Measurements from ENCODE around the gene CREB5.

DNA sequence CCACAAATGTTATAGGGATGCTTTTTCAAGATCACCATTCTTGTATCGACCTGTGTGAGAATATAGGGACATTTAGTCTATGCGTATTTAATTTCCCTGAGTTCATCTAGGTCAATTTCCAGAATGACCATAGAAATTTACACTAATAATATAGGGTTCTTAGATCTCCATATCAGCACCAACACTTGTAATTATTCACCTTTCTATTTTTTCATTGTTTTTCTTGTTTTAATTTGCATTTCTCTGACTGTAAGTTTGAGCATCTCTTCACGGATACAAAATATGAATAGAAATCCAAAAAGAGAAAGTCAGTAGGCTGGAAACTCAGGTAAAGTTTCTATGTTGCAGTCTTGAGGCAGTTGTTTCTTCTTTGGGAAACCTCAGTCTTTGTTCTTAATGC lies 134.8 kb downstream of the CREB5 start:
- TF ChIP-seq ATF1 (CRISPR knock-in tag; IDR thresholded peaks at IDR 0.05) (no peak), SP1 (CRISPR knock-in tag; conservative IDR thresholded peaks at IDR 0.05) (no peak), SMAD3 (CRISPR knock-in tag; IDR thresholded peaks at IDR 0.05; ENCODE audit: borderline replicate concordance) (no peak), JUN (CRISPR knock-in tag; IDR thresholded peaks at IDR 0.05) (no peak), ETV6 (CRISPR knock-in tag; IDR thresholded peaks at IDR 0.05) (no peak), CREB1 (CRISPR knock-in tag; IDR thresholded peaks at IDR 0.05) (no peak), NFYB (CRISPR knock-in tag; conservative IDR thresholded peaks at IDR 0.05; ENCODE audit: low read depth) (no peak)
- TF ChIP-seq, protein P1, sequence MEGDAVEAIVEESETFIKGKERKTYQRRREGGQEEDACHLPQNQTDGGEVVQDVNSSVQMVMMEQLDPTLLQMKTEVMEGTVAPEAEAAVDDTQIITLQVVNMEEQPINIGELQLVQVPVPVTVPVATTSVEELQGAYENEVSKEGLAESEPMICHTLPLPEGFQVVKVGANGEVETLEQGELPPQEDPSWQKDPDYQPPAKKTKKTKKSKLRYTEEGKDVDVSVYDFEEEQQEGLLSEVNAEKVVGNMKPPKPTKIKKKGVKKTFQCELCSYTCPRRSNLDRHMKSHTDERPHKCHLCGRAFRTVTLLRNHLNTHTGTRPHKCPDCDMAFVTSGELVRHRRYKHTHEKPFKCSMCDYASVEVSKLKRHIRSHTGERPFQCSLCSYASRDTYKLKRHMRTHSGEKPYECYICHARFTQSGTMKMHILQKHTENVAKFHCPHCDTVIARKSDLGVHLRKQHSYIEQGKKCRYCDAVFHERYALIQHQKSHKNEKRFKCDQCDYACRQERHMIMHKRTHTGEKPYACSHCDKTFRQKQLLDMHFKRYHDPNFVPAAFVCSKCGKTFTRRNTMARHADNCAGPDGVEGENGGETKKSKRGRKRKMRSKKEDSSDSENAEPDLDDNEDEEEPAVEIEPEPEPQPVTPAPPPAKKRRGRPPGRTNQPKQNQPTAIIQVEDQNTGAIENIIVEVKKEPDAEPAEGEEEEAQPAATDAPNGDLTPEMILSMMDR (IDR thresholded peaks at IDR 0.05): no peak
- TF ChIP-seq, protein P2, sequence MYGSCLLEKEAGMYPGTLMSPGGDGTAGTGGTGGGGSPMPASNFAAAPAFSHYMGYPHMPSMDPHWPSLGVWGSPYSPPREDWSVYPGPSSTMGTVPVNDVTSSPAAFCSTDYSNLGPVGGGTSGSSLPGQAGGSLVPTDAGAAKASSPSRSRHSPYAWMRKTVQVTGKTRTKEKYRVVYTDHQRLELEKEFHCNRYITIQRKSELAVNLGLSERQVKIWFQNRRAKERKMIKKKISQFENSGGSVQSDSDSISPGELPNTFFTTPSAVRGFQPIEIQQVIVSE (CRISPR knock-in tag; IDR thresholded peaks at IDR 0.05; ENCODE audit: borderline replicate concordance): no peak
- TF ChIP-seq, protein P3, sequence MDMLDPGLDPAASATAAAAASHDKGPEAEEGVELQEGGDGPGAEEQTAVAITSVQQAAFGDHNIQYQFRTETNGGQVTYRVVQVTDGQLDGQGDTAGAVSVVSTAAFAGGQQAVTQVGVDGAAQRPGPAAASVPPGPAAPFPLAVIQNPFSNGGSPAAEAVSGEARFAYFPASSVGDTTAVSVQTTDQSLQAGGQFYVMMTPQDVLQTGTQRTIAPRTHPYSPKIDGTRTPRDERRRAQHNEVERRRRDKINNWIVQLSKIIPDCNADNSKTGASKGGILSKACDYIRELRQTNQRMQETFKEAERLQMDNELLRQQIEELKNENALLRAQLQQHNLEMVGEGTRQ (CRISPR knock-in tag; IDR thresholded peaks at IDR 0.05): no peak
- TF ChIP-seq, protein P4, sequence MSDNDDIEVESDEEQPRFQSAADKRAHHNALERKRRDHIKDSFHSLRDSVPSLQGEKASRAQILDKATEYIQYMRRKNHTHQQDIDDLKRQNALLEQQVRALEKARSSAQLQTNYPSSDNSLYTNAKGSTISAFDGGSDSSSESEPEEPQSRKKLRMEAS (CRISPR knock-in tag; IDR thresholded peaks at IDR 0.05): no peak
- TF ChIP-seq, protein P5, sequence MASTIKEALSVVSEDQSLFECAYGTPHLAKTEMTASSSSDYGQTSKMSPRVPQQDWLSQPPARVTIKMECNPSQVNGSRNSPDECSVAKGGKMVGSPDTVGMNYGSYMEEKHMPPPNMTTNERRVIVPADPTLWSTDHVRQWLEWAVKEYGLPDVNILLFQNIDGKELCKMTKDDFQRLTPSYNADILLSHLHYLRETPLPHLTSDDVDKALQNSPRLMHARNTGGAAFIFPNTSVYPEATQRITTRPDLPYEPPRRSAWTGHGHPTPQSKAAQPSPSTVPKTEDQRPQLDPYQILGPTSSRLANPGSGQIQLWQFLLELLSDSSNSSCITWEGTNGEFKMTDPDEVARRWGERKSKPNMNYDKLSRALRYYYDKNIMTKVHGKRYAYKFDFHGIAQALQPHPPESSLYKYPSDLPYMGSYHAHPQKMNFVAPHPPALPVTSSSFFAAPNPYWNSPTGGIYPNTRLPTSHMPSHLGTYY (CRISPR knock-in tag; IDR thresholded peaks at IDR 0.05): no peak
- TF ChIP-seq, protein P6, sequence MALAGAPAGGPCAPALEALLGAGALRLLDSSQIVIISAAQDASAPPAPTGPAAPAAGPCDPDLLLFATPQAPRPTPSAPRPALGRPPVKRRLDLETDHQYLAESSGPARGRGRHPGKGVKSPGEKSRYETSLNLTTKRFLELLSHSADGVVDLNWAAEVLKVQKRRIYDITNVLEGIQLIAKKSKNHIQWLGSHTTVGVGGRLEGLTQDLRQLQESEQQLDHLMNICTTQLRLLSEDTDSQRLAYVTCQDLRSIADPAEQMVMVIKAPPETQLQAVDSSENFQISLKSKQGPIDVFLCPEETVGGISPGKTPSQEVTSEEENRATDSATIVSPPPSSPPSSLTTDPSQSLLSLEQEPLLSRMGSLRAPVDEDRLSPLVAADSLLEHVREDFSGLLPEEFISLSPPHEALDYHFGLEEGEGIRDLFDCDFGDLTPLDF (CRISPR knock-in tag; IDR thresholded peaks at IDR 0.05): no peak
- TF ChIP-seq, protein P7, sequence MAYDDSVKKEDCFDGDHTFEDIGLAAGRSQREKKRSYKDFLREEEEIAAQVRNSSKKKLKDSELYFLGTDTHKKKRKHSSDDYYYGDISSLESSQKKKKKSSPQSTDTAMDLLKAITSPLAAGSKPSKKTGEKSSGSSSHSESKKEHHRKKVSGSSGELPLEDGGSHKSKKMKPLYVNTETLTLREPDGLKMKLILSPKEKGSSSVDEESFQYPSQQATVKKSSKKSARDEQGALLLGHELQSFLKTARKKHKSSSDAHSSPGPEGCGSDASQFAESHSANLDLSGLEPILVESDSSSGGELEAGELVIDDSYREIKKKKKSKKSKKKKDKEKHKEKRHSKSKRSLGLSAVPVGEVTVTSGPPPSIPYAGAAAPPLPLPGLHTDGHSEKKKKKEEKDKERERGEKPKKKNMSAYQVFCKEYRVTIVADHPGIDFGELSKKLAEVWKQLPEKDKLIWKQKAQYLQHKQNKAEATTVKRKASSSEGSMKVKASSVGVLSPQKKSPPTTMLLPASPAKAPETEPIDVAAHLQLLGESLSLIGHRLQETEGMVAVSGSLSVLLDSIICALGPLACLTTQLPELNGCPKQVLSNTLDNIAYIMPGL (CRISPR knock-in tag; IDR thresholded peaks at IDR 0.05): no peak
